ENCODE measurements around the gene C20orf96.
"Not testable (repeated sequence)": the region's sequence is repeated elsewhere in the genome, so short reads cannot be mapped to it uniquely, and the experiment has no call there.

Gene C20orf96

DNA sequence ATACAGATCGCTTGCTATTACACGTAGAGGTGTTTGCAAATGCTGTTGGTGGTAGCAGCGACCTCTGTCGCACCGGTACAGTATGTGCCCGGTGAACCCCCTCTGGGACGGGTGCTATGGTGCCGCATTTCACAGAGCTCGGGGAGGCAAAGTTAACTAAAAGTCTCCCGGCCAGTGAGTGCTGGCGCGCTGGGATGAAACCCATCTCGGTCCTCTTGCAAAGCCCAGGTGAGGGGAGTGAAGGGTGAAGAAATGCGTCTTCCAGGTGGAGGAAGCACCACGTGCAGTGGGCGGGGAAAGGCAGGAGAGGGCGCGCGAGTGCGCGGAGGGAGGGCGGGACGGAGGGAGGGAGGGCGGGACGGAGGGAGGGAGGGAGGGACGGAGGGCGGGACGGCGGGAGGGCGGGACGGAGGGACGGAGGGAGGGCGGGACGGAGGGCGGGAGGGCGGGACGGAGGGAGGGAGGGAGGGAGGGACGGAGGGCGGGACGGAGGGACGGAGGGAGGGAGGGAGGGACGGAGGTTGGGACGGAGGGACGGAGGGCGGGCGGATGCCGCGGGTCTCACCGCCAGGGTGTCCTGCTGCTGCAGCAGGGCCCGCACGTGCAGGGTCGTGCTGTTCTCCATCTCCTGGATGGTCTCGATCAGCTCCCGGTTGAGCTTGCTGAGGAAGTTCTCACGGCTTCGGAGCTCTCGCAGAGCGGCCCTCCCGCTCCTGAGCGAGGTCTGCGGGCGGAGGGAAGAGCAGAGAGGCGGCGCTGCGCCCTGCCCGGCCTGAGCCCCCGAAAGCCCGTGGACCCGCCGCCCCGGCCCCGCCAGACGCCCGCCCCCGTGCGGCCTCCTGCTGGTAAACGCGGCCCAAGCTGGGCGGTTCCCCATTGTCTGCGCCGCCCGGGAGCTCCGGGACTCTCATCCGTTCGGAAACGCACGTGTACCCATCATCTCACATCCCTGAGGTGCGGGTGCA, 11.7 kb downstream of the C20orf96 start:
- no peak for DNase-seq (ENCODE audit: low spot score)

DNA sequence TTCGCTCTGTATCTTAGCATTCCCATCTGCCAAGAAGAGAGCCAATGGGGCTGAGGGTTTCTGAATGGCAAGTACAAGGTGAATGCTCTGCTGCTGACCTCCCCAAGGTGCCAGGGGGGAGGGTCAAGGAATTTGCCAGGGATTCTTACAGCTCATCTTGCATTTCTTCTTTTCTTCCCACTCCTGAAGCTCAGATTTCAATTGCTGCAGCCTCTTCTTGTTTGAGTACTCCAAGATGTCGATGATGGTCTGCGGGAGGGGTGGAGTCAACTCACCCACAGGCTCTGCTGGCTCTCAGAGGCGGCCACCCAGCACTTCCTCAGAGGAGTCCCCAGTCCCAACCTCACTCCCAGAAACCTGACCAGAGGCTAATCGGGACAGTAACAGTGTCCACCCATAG, 12.4 kb downstream of the C20orf96 start:
- DNase-seq (ENCODE audit: low spot score), result no peak

- no peak for DNase-seq (ENCODE audit: low spot score)
Observed at GRCh38 chr20:277496-277781, 13.1 kb downstream of the C20orf96 start.

DNA sequence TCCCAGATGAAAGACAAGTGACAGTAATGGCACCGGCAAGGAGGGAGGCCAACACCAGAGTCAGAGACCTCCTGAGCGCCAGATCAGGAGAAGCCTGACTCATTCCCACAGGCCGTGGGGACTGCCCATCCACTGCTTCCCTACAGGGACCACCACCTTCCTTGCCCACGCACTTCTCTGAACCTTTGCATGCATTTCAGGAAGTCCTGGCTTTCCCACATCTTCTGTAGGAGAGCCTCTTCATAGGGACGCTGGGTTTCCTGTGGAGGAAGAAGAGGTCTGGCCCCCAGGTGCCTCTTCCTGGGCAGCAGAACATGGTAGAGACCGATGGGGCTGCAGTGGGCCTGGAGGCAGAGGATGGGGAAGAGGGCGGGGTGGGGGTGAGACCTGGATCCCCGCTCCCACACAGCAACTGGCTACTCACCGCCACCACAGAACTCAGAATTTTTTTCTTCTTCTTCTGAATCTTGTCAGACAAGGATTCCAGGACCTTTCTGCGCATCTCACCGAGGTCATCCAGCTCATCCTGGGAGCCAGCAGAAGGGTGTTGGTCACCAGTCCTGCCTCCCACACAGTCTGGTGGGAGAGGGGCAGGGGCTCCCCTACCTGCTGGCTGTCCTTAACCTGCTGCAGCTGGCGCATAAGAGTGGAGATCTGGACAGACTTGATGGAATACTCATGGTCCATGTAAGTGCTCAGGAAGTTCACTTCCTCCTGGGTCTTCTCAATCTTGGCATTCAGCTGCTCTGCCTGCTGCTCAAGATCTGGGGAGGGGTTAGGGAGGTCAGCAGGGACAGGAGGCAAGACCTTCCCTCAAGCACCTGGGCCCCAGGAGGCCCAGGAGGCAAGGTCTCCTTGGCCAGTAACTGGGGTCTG, 13.7 kb downstream of the C20orf96 start:
- DNase-seq (ENCODE audit: low spot score), result no peak

DNA sequence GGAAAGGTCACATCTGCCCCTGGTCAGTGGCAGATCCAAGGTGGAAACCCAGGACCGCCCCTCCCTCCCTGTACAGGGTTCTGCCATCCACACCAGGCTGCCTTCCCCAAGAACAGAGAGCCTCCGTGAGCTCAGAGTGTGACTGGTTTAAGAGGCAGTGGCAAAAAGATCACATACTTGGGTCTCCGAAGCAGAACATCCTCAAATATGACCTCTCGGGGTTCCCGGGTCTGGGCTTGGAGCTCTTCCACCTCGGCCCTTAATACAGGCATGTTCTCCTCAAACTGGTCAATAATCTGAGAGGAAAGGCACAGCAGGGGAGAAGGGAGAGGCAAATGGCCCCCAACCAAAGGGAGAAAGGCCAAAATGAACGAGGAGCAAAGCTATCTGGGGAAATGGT, 14.8 kb downstream of the C20orf96 start:
- no peak for DNase-seq (ENCODE audit: low spot score)

DNA sequence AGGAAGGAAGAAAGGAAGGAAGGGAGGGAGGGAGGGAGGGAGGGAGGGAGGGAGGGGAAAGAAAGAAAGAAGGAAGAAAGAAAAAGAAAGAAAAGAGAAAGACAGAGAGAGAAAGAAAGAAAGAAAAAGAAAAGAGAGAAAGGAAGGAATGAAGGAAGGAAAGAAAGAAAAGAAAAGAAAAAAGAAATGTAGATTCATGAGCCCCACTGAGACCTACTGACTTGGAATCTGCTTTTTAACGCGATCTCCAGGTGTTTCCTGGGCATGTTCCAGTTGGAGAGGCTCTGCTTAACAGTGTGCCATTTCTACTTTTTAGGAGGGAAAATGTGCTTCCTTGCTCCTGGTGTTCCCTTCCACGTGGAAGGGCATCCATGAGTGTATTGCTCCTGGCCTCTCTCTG, 16.7 kb downstream of the C20orf96 start:
- DNase-seq (ENCODE audit: low spot score), result no peak

- DNase-seq (ENCODE audit: low spot score), result no peak
Observed at GRCh38 chr20:272718-273117, 17.8 kb downstream of the C20orf96 start.

DNA sequence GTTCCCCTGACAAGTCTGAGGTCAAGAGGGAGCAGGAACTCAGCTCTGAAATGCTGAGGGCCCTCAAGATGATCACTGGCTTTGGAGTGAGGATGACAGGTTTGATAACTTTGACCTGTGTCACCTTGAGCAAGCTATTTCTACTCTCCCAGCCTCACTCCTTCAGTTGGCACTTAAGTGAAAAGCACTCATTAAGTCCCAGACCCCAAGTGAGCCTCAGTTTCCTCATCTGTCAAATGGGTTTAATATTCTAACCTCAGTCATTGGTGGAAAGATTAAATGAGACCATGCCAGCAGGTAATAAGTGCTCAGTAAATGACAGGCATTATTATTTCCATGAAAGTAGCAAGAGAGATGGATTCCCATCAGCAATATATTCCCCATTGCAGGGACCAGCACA, 19.0 kb downstream of the C20orf96 start:
- no peak for DNase-seq (ENCODE audit: low spot score)

DNA sequence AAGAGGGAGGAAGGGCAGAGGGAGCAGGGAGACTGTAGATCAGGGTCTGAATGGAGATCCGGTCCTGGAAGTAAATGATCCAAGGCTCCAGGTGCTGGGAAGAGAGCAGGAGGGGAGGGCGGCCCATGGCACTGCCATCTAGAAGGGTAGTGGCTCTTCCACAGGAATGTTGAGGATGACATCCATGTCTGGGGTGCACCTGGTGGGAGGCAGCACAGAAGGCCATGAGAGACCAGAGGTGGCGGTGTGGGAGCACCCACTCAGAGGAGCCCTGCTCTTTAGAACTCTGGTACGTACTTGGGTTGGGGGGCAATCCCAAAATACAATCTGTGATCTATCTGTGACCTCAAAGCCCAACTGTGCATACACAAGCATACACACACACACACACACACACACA, 19.5 kb downstream of the C20orf96 start:
- DNase-seq (ENCODE audit: low spot score), result no peak

DNA sequence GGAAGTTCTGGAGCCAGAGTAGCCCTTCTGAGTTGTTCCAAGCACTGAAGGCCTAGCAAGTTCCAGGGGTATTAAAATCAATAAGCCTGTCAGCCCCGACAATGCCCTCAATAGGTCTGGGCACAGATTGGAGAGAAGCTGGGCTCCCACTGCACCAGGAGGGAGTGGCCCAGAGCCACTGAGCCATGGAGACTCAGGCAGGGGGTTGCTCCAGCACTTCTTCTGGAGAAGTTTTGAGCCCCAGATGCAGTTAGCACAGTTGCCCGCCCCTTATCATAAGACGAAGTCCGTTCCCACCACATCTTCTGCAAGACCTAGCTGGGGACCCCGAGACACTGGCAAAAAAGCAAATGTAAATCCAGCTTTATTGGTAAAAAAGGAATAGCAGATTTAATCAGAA, 20.0 kb downstream of the C20orf96 start:
- DNase-seq (ENCODE audit: low spot score), result no peak

- DNase-seq (ENCODE audit: low spot score), result peak; percentile 97
Observed at GRCh38 chr20:266596-267562, 23.7 kb downstream of the C20orf96 start.

DNA sequence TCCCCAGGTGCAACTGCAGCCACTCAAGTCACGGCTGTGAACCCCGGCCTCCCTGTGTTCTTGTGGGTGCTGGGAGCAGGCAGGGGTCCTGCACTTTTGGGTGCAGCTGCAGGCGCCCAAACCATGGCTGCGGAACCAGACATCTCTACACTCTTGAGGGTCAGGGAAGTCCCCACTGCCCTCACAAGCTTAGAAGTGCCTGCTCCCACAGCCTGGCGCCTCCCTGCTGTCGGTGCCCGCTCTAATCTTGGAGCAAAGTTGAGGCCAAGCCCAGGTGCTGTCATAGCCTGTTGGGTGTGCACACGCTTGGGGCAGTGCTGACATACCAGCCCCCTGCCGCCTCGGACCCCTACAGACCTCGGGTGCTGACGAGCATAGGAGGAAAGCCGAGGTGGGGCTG, 26.8 kb downstream of the C20orf96 start:
- DNase-seq (ENCODE audit: low spot score), result no peak

DNA sequence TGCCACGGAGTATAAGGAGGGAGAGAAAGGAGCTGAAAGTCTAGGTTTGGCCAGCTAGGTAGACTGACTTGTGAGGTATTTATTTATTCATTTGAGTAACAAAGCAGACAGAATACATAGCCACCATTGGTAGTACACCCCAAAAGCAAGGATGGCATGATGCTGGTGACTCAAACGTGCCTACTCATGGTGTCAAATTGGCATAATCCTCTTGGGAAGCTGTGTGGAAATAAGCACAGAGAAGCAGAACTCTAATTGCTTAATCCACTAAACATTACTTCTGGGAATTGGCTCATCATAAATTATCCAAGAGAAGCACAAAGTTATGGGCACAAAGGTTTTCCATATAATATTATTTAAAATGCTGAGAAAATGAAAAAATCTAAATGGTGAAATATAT, 30.6 kb downstream of the C20orf96 start:
- DNase-seq (ENCODE audit: low spot score), result no peak

GRCh38 chr20:258963-259362, 31.6 kb downstream of the C20orf96 start:
- DNase-seq (ENCODE audit: low spot score), result peak; percentile 55

DNA sequence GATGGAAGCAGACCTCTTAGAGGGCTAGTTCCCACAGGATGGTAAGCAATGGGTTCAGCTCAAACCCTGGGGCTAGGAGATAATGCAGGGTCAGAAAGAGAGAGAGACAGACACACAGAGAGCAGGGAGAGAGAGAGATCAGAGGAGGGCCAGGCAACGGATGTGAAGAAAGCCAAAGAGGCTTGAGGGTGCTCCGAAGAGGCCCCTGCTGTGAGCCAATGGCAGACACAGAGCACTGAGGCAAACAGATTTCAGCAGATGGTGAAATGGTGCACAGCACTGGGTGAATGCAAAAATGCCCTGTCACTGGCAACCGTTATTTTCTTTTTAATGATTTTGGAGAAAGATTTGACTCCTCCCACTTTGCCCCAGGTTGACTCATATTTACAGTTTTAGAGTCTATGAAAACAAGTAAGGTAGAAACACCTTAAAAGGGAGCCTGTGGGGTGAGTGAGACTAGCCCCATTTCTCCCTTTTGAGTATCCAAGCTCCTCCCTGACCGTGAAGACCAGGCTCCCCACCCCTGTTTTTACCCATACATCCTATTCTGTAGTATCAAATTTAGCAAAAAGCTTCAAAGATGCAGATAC, 32.2 kb downstream of the C20orf96 start:
- no peak for DNase-seq (ENCODE audit: low spot score)

- DNase-seq (ENCODE audit: low spot score), result no peak
Observed at GRCh38 chr20:257419-257818, 33.1 kb downstream of the C20orf96 start, which contains the start of gene DEFB132. Gene DEFB132, plus strand, starts transcription at chr20:257724. Its CDS starts 55 bp downstream, at chr20:257779.

DNA sequence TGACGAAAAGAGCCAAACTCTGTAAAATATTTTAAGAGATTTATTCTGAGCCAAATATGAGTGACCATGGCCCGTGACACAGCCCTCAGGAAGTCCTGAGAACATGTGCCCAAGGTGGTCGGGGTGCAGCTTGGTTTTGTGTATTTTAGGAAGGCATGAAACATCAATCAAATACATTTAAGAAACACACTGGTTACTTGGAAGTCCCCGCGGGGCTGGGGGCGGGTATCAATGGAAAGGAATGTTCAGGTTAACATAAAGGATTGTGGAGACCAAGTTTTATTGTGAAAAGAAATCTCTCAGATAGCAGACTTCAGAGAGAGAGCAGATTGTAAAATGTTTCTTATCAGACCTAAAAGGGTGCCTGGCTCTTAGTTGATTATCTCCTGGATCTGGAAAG, 37.1 kb downstream of the C20orf96 start:
- not testable (repeated sequence) for DNase-seq (ENCODE audit: low spot score)

- no peak for DNase-seq (ENCODE audit: low spot score)
Observed at GRCh38 chr20:252801-253200, 37.7 kb downstream of the C20orf96 start.

DNA sequence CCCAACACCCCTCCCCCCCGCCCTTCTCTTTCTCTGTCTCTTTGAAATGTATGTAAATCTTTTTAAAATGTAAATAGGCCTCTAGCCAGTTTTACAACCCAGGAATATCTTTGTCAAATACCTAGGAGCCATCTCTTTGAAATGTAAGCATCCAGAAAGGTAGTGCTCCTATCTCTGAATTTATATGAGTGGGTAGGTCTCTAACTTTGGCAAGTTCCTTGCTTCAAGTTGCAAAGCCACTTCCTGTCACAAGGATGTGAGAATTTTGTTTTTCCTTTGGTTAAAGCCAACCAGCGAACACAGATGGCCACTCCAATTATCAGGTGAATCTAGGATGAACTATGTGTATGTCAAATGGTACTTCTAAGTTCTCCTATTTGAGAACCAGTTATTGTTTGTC, 39.2 kb downstream of the C20orf96 start:
- no peak for DNase-seq (ENCODE audit: low spot score)

GRCh38 chr20:242905-243304, 47.6 kb downstream of the C20orf96 start:
- DNase-seq (ENCODE audit: low spot score), result no peak

DNA sequence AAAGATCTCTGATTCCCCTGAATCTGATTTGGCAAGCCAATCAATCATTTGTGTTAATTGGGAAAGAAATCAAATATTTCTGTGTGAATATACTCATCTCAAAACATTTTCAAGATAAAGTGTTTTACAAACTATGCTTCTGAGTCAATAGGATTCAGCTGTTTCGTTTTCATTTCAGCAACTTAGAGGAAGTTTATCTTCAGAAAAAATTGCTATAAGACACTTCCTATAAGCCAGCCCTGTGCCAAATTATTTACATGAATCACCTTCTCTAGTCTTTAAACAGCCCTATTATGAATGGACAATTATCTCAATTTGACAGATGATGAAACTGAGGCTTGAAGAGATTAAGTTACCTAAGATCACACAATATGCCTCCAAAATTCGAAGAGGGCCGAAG, 52.6 kb downstream of the C20orf96 start:
- DNase-seq (ENCODE audit: low spot score), result no peak

DNA sequence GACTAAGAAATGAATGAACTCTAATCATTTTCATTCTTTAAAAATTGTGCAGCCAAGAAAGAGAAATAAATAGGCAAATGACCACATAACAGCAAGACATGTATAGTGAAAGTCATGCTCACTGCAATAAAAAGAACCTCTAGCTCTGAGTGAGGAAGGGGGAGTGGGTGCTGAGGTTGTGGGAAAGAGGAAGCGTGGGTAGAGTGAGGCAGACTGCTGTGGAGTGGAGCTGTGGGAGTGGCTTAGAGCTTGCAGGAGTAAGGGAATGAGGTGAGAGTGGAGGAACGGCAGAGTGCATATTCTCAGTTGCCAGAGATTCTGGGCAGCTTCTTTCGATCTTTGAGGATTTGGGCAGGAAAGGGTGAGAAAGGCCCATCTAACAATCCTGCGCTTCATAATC, 53.1 kb downstream of the C20orf96 start:
- DNase-seq (ENCODE audit: low spot score), result no peak
